Measurements from ENCODE around the gene RYR1. TPM values are rescaled to one million over a fixed set of nuclear protein-coding genes. Genes with fewer than 3 reads are reported as not detected.

The RYR1 gene
- total and polyA plus RNA-seq, 2 of the 13 experiments (the other 11 are each of a cell fraction or from before 2014, with no cell fraction given), result 0.03 TPM; not detected in 1

DNA sequence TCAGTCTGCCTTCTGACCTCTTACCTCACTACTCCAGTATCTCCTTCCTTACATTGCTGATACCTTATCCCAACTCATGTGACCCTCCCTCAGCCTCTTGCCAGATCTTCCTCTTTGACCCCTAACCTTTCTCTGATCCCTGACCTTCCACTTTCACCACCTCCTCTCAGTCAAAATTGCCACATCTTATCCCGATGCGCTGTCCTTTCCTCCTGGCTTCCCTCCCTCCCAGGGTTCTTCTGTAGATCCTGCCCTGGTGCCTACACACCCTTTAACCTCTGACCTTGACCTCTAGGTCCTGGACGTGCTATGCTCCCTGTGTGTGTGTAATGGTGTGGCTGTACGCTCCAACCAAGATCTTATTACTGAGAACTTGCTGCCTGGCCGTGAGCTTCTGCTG is 23.7 kb downstream of the RYR1 start:
- ATAC-seq (no peak), DNase-seq (ENCODE audit: low spot score) (no peak), FAIRE-seq (no peak)
- Histone ChIP-seq H3K4me3 (replicated peaks in 1 of 3; ENCODE audit: insufficient read depth in 1 of 3, low read depth in 2 of 3, low read length in 3 of 3) (no peak overlapping the region), H3K4me2 (ENCODE audit: low read depth, low read length) (no peak overlapping the region), H3K27ac (ENCODE audit: extremely low read length, insufficient read depth, low read length) (no peak overlapping the region), H3K4me1 (ENCODE audit: insufficient read depth, low read length) (no peaks in the 10 kb centered on the region), H2AFZ (ENCODE audit: low read length) (no peak overlapping the region), H3K27me3 (ENCODE audit: control insufficient read depth in 1 of 2, insufficient read depth in 2 of 2, low read length in 2 of 2) (no peaks in the 10 kb centered on the region), H4K20me1 (ENCODE audit: insufficient read depth, low read length) (no peaks in the 10 kb centered on the region), H3K79me2 (ENCODE audit: insufficient read depth, low read length) (no peaks in the 10 kb centered on the region), H3K9me3 (ENCODE audit: low read length) (no peaks in the 10 kb centered on the region), H3K9ac (ENCODE audit: insufficient read depth, low read depth, low read length) (no peak overlapping the region), H3K36me3 (replicated peaks in 1 of 2; ENCODE audit: control insufficient read depth in 1 of 2, insufficient read depth in 2 of 2, low read length in 2 of 2) (no peaks in the 10 kb centered on the region)
- BruUV-seq (replicated peaks), result no TSS peak
- in situ Hi-C loops (cut with HindIII; ENCODE audit: extremely low pct_ligation_motif_present, low pct_unique_long_range_greater_than_20kb), result no loop called here
- intact Hi-C loops (cut with micrococcal nuclease; ENCODE audit: unreplicated experiment), result no loop called here
- CTCF ChIA-PET (ENCODE audit: low intra/inter-chr PET ratio, low total read pairs), result no interaction called here
- no peak for TF ChIP-seq ZNF598 (CRISPR knock-in tag; IDR thresholded peaks at IDR 0.05; ENCODE audit: borderline replicate concordance)
- WGBS (ENCODE audit: low lambda C conversion rate), result 1% methylated on average over 5 of the region's 5 CpGs
- POLR2A ChIA-PET, result no interaction called here

DNA sequence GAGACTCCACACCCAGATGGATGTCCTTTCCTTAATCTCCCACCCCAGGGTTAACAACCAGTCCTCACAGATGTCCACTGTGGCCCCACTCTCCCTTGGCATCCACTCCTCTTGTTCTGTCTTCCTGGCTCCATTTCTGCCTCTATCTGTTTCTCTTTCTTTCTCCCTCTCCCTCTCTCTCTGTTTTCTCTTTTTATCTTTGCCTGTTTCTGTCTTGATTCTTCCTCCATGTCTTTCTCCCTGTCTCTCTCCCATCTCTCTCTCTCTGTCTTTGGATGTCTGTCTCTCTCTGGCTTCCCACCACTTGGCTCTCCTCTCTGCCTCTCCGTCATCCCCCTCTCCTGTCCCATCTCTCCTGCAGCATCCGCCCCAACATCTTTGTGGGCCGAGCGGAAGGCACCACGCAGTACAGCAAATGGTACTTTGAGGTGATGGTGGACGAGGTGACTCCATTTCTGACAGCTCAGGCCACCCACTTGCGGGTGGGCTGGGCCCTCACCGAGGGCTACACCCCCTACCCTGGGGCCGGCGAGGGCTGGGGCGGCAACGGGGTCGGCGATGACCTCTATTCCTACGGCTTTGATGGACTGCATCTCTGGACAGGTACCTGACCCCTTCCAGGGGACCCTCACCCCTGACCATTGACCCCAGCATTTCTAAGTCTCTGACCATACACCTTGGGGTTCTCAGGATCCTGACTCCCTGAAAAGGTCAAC is 24.4 kb downstream of the RYR1 start:
- TF ChIP-seq SOX5 (CRISPR knock-in tag; IDR thresholded peaks at IDR 0.05; ENCODE audit: borderline replicate concordance), result no peak
- no peak for TF ChIP-seq SNRNP70 (IDR thresholded peaks at IDR 0.05; ENCODE audit: low read depth, low read length)
- TF ChIP-seq TRIM24 (CRISPR knock-in tag; IDR thresholded peaks at IDR 0.05), result no peak
- no peak for TF ChIP-seq IKZF1 (IDR thresholded peaks at IDR 0.05)
- TF ChIP-seq CHCHD3 (CRISPR knock-in tag; IDR thresholded peaks at IDR 0.05), result no peak
- TF ChIP-seq SIN3B (IDR thresholded peaks at IDR 0.05; ENCODE audit: low read length), result no peak
- TF ChIP-seq ZNF329 (CRISPR knock-in tag; IDR thresholded peaks at IDR 0.05; ENCODE audit: low read depth), result no peak
- no peak for TF ChIP-seq ZSCAN9 (CRISPR knock-in tag; IDR thresholded peaks at IDR 0.05; ENCODE audit: borderline replicate concordance)
- no peaks in the 10 kb centered on the region for H3K4me1 ChIP-seq (ENCODE audit: insufficient read depth, low read length)
- no peak overlapping the region for H3K4me3 ChIP-seq (replicated peaks in 1 of 3; ENCODE audit: insufficient read depth in 1 of 3, low read depth in 2 of 3, low read length in 3 of 3)
- no peak overlapping the region for H2AFZ ChIP-seq (ENCODE audit: low read length)
- no peaks in the 10 kb centered on the region for H3K27me3 ChIP-seq (ENCODE audit: control insufficient read depth in 1 of 2, insufficient read depth in 2 of 2, low read length in 2 of 2)
- FAIRE-seq (no peak), ATAC-seq (no peak), DNase-seq (ENCODE audit: low spot score) (no peak)
- intact Hi-C loops (cut with micrococcal nuclease; ENCODE audit: unreplicated experiment), result no loop called here
- CTCF ChIA-PET (ENCODE audit: low intra/inter-chr PET ratio, low total read pairs), result no interaction called here
- in situ Hi-C loops (cut with HindIII; ENCODE audit: extremely low pct_ligation_motif_present, low pct_unique_long_range_greater_than_20kb), result no loop called here
- POLR2A ChIA-PET, result no interaction called here
- no peak overlapping the region for H3K9ac ChIP-seq (ENCODE audit: insufficient read depth, low read depth, low read length)
- no TSS peak for BruUV-seq (replicated peaks)
- no peak overlapping the region for H3K27ac ChIP-seq (ENCODE audit: extremely low read length, insufficient read depth, low read length)
- 61% methylated on average over 7 of the region's 15 CpGs for WGBS (ENCODE audit: low lambda C conversion rate)
- H3K4me2 ChIP-seq (ENCODE audit: low read depth, low read length), result no peak overlapping the region
- H4K20me1 ChIP-seq (ENCODE audit: insufficient read depth, low read length), result no peaks in the 10 kb centered on the region
- no peaks in the 10 kb centered on the region for H3K36me3 ChIP-seq (replicated peaks in 1 of 2; ENCODE audit: control insufficient read depth in 1 of 2, insufficient read depth in 2 of 2, low read length in 2 of 2)
- no peaks in the 10 kb centered on the region for H3K79me2 ChIP-seq (ENCODE audit: insufficient read depth, low read length)
- H3K9me3 ChIP-seq (ENCODE audit: low read length), result no peaks in the 10 kb centered on the region
